AG09319 (cell line): ENCODE data around the gene MB21D2.

Experiments used
- DNase-seq: peaks from one replicate; pipeline ENCODE4 v3.0.0-alpha.2; 2010; ENCODE audit warnings: low read depth; ENCODE audit errors: extremely low read depth
- CTCF ChIP-seq: IDR thresholded peaks from 2 replicates; pipeline ENCODE4 v1.5.1; 2011; ENCODE audit warnings: low read depth, mild to moderate bottlenecking, inconsistent platforms, low read length, moderate library complexity

The MB21D2 gene

GRCh38 chr3:192869131-192870031 lies 48.3 kb downstream of the MB21D2 start:
- no peak for TF ChIP-seq CTCF
- no peak for DNase-seq

- no peak for TF ChIP-seq CTCF
- no peak for DNase-seq
Observed at GRCh38 chr3:192867645-192868044, 50.0 kb downstream of the MB21D2 start.

- no peak for DNase-seq
- TF ChIP-seq CTCF, result no peak
Observed at GRCh38 chr3:192866804-192867203, 50.9 kb downstream of the MB21D2 start.

- TF ChIP-seq CTCF, result no peak
- no peak for DNase-seq
Observed at GRCh38 chr3:192864941-192865340, 52.7 kb downstream of the MB21D2 start.

- no peak for TF ChIP-seq CTCF
- no peak for DNase-seq
Observed at GRCh38 chr3:192863091-192863420, 54.6 kb downstream of the MB21D2 start.

- no peak for DNase-seq
- TF ChIP-seq CTCF, result no peak
Observed at GRCh38 chr3:192862408-192863090, 55.1 kb downstream of the MB21D2 start.

- no peak for DNase-seq
- TF ChIP-seq CTCF, result no peak
Observed at GRCh38 chr3:192861972-192862371, 55.7 kb downstream of the MB21D2 start.
